Measurements from ENCODE around the gene BSPH1. TPM values are rescaled to one million over a fixed set of nuclear protein-coding genes. Genes with fewer than 3 reads are reported as not detected.

The BSPH1 gene
- total and polyA plus RNA-seq, 2 donors (not counting 3 experiments of a cell fraction or from before 2014, with no cell fraction given), result not detected

DNA sequence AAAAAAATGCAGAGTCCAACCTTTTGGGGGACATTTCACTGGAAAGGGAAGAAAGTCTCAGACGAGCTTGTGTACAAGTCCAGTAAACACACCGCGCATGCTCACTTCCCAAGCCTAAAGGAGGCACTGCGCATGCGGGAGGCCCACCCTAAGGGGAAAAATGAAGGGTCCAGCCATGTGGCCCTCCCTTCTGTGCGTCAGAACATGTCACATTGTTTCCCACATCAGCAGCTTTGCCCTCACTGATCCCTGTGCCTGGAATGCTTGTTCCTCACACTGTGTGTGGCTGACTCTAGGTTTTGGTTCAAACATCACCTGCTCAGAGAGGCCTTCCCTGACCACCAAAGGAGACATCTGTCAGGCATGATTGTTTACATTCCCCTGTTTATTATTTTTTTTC is 6.8 kb upstream of the BSPH1 start:
- Histone ChIP-seq H3K27ac (ENCODE audit: insufficient read depth, low read depth, low read length) (no peak overlapping the region), H3K9me1 (replicated peaks; ENCODE audit: control insufficient read depth, extremely low read depth, insufficient read depth, low read length) (no peaks in the 10 kb centered on the region), H3K9ac (replicated peaks; ENCODE audit: extremely low read depth, insufficient read depth, low read length) (no peak overlapping the region), H3K4me2 (ENCODE audit: insufficient read depth, low read length) (no peak overlapping the region), H4K20me1 (replicated peaks; ENCODE audit: control insufficient read depth, extremely low read depth, insufficient read depth, low read length) (no peaks in the 10 kb centered on the region), H3K79me2 (ENCODE audit: control insufficient read depth, insufficient read depth, low read length) (no peaks in the 10 kb centered on the region), H2AFZ (ENCODE audit: low read depth, low read length) (no peak overlapping the region), H3K4me1 (ENCODE audit: control insufficient read depth, extremely low read depth, insufficient read depth, low read length) (no peaks in the 10 kb centered on the region), H3K9me3 (replicated peaks; ENCODE audit: control insufficient read depth, insufficient read depth, low read length) (no peaks in the 10 kb centered on the region), H3K36me3 (ENCODE audit: control insufficient read depth in 2 of 2, extremely low read depth in 1 of 2, insufficient read depth in 2 of 2, low read length in 2 of 2) (no peaks in the 10 kb centered on the region), H3K4me3 (replicated peaks in 1 of 3; ENCODE audit: insufficient read depth in 1 of 3, low read depth in 1 of 3, low read length in 3 of 3) (no peak overlapping the region), H3K27me3 (ENCODE audit: control insufficient read depth in 2 of 2, insufficient read depth in 2 of 2, low read length in 2 of 2) (no peaks in the 10 kb centered on the region)
- FAIRE-seq, result no peak
- dilution Hi-C loops (cut with MboI; ENCODE audit: extremely low pct_ligation_motif_present, low sequenced_read_pairs) (no loop called here), intact Hi-C loops (cut with micrococcal nuclease) (no loop called here)
- BruUV-seq (replicated peaks), result no TSS peak
- DNase-seq (ENCODE audit: low read depth, low spot score), result no peak
- POLR2A ChIA-PET, result no interaction called here
- CTCF ChIA-PET, result no interaction called here
- TF ChIP-seq, protein P1, sequence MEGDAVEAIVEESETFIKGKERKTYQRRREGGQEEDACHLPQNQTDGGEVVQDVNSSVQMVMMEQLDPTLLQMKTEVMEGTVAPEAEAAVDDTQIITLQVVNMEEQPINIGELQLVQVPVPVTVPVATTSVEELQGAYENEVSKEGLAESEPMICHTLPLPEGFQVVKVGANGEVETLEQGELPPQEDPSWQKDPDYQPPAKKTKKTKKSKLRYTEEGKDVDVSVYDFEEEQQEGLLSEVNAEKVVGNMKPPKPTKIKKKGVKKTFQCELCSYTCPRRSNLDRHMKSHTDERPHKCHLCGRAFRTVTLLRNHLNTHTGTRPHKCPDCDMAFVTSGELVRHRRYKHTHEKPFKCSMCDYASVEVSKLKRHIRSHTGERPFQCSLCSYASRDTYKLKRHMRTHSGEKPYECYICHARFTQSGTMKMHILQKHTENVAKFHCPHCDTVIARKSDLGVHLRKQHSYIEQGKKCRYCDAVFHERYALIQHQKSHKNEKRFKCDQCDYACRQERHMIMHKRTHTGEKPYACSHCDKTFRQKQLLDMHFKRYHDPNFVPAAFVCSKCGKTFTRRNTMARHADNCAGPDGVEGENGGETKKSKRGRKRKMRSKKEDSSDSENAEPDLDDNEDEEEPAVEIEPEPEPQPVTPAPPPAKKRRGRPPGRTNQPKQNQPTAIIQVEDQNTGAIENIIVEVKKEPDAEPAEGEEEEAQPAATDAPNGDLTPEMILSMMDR (IDR thresholded peaks at IDR 0.05; ENCODE audit: extremely low read depth in 1 of 2, insufficient read depth in 1 of 2, low read depth in 1 of 2, low read length in 2 of 2), result no peak
- no peak for TF ChIP-seq EZH2 (IDR thresholded peaks at IDR 0.05; ENCODE audit: borderline replicate concordance, low read depth, low read length, severe bottlenecking)
- TF ChIP-seq POLR2AphosphoS5 (IDR thresholded peaks at IDR 0.05; ENCODE audit: insufficient read depth, low read depth, low read length), result no peak
- TF ChIP-seq FOS (IDR thresholded peaks at IDR 0.05; ENCODE audit: borderline replicate concordance, insufficient read depth, low read length), result no peak
- no peak for TF ChIP-seq MYC (IDR thresholded peaks at IDR 0.05; ENCODE audit: low read depth, low read length)
- no peak for TF ChIP-seq GATA2 (IDR thresholded peaks at IDR 0.05; ENCODE audit: insufficient read depth, insufficient read length, low read depth, low read length)
- no peak for TF ChIP-seq POLR2A (IDR thresholded peaks at IDR 0.05; ENCODE audit: low read depth, low read length)
- no peak for TF ChIP-seq JUN (IDR thresholded peaks at IDR 0.05; ENCODE audit: borderline replicate concordance, insufficient read depth, insufficient read length, low read depth)
- TF ChIP-seq, protein P2, sequence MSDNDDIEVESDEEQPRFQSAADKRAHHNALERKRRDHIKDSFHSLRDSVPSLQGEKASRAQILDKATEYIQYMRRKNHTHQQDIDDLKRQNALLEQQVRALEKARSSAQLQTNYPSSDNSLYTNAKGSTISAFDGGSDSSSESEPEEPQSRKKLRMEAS (IDR thresholded peaks at IDR 0.05; ENCODE audit: insufficient read depth, insufficient read length), result no peak
